MM.1S (cell line): Measurements from ENCODE around the gene BTBD6.
"Not testable (repeated sequence)": the region's sequence is repeated elsewhere in the genome, so short reads cannot be mapped to it uniquely, and the experiment has no call there.

Experiments used
- DNase-seq: peaks from one replicate; pipeline ENCODE4 v3.0.0-alpha.2; 2015
- H2AFZ ChIP-seq: fragments of 300-600 bp; sonication (generic); 2 replicates; pipeline ENCODE4 v1.6.0; 2016; ENCODE audit warnings: antibody characterized with exemption, low read length
- H3F3A ChIP-seq: fragments of 300-600 bp; sonication (generic); 2 replicates; pipeline ENCODE4 v1.6.1; 2016; ENCODE audit warnings: mild to moderate bottlenecking, antibody characterized with exemption, low read length, moderate library complexity, mixed read lengths; ENCODE audit not compliant: insufficient read depth
- H3K27ac ChIP-seq: fragments of 300-600 bp; sonication (generic); 2 replicates; pipeline ENCODE4 v1.5.1; 2016; ENCODE audit warnings: mild to moderate bottlenecking, low read length
- H3K27me3 ChIP-seq: fragments of 300-600 bp; sonication (generic); replicated peaks from 2 replicates; pipeline ENCODE4 v1.6.0; 2016; ENCODE audit warnings: low read length; ENCODE audit not compliant: insufficient read depth
- H3K36me3 ChIP-seq: fragments of 300-600 bp; sonication (generic); replicated peaks from 2 replicates; pipeline ENCODE4 v1.6.1; 2016; ENCODE audit warnings: mild to moderate bottlenecking, low read length, mixed read lengths; ENCODE audit not compliant: insufficient read depth
- H3K4me1 ChIP-seq: fragments of 300-600 bp; sonication (generic); 2 replicates; pipeline ENCODE4 v1.6.1; 2016; ENCODE audit warnings: low read length, mixed read lengths
- H3K4me2 ChIP-seq: fragments of 300-600 bp; sonication (generic); 2 replicates; pipeline ENCODE4 v1.6.0; 2016; ENCODE audit warnings: low read depth, low read length
- H3K4me3 ChIP-seq: fragments of 300-600 bp; sonication (generic); 2 replicates; pipeline ENCODE4 v1.5.1; 2016; ENCODE audit warnings: low read length, mixed read lengths
- H3K79me2 ChIP-seq: fragments of 300-600 bp; sonication (generic); 2 replicates; pipeline ENCODE4 v1.6.1; 2016; ENCODE audit warnings: mixed run types, low read length, mixed read lengths
- H3K9ac ChIP-seq: fragments of 300-600 bp; sonication (generic); 2 replicates; pipeline ENCODE4 v1.6.1; 2016; ENCODE audit warnings: low read length, mixed read lengths
- H3K9me2 ChIP-seq: fragments of 300-600 bp; sonication (generic); replicated peaks from 2 replicates; pipeline ENCODE4 v1.6.1; 2016; ENCODE audit warnings: mild to moderate bottlenecking, low read length, mixed read lengths; ENCODE audit not compliant: insufficient read depth
- H3K9me3 ChIP-seq: fragments of 300-600 bp; sonication (generic); replicated peaks from 2 replicates; pipeline ENCODE4 v1.6.1; 2016; ENCODE audit warnings: mild to moderate bottlenecking, low read length, mixed read lengths; ENCODE audit not compliant: insufficient read depth
- H4K20me1 ChIP-seq: fragments of 300-600 bp; sonication (generic); 2 replicates; pipeline ENCODE4 v1.6.1; 2016; ENCODE audit warnings: mild to moderate bottlenecking, low read length, moderate library complexity, mixed read lengths; ENCODE audit not compliant: insufficient read depth
- EZH2 ChIP-seq: fragments of 300-600 bp; sonication (generic); optimal IDR thresholded peaks from 2 replicates; pipeline ENCODE3; 2017; ENCODE audit warnings: low read depth, mild to moderate bottlenecking, antibody characterized with exemption, low read length, mixed read lengths
- EZH2phosphoT487 ChIP-seq: fragments of 300-600 bp; sonication (generic); IDR thresholded peaks from 2 replicates; pipeline ENCODE4 v1.6.1; 2018; ENCODE audit warnings: antibody characterized with exemption, low read length
- TF ChIP-seq, protein P1 (sequence below): fragments of 300-600 bp; sonication (generic); IDR thresholded peaks from 2 replicates; pipeline ENCODE4 v1.5.1; 2016; ENCODE audit warnings: antibody characterized with exemption, low read length, mixed read lengths

BTBD6 gene

DNA sequence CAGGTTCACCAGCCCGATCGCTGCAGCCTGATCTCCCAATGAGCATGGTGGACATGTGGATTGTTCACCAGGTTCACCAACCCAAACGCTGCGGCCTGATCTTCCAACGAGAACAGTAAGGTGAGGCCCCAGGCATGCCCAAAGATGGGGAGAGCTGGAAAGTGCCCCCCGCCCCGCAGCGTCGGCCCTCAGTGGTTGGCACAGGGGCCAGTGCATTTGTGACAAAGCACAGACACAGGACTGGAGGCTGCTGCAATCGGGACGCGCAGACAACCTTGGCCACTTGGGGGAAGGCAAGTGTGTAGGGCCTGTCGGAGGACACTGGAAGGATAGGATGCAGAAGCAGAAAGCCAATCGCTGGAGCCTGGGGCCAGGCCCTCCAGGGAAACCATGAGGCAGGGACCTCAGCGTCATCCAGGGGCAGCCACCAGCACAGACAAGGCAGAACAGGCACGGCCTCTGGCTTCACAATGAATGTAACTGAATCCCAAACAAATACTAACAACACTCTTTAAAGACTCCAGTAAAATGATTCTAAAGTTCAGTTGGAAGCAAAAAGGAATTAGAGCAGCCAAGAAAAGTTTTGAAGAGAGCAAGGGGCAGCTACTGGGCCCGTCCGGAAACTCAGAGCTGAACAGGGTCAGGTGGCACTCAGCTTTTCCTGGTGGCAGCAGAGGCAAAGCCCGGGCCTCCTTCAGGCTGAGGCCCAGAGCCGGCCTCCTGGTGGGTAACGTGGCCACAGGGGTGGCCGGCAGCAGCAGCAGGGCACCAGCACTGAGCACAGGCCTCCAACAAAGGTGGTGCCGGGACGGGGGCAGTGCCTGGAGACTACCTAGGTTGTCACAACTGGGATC, 39.1 kb downstream of the BTBD6 start:
- Histone ChIP-seq H3K4me1 (no peaks in the 10 kb centered on the region), H3K9me3 (no peaks in the 10 kb centered on the region), H2AFZ (no peak overlapping the region), H3K36me3 (no peaks in the 10 kb centered on the region), H3K79me2 (peaks cover 14% of the 10 kb centered on the region), H4K20me1 (no peaks in the 10 kb centered on the region), H3K9ac (no peak overlapping the region), H3K27ac (no peak overlapping the region), H3K4me2 (no peak overlapping the region), H3K27me3 (no peaks in the 10 kb centered on the region), H3K4me3 (no peak overlapping the region), H3K9me2 (no peaks in the 10 kb centered on the region), H3F3A (no peaks in the 10 kb centered on the region)
- no peak for DNase-seq
- no peak for TF ChIP-seq EZH2phosphoT487
- TF ChIP-seq, protein P1, sequence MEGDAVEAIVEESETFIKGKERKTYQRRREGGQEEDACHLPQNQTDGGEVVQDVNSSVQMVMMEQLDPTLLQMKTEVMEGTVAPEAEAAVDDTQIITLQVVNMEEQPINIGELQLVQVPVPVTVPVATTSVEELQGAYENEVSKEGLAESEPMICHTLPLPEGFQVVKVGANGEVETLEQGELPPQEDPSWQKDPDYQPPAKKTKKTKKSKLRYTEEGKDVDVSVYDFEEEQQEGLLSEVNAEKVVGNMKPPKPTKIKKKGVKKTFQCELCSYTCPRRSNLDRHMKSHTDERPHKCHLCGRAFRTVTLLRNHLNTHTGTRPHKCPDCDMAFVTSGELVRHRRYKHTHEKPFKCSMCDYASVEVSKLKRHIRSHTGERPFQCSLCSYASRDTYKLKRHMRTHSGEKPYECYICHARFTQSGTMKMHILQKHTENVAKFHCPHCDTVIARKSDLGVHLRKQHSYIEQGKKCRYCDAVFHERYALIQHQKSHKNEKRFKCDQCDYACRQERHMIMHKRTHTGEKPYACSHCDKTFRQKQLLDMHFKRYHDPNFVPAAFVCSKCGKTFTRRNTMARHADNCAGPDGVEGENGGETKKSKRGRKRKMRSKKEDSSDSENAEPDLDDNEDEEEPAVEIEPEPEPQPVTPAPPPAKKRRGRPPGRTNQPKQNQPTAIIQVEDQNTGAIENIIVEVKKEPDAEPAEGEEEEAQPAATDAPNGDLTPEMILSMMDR = no peak
- TF ChIP-seq EZH2 = no peak

- not testable (repeated sequence) for H3K4me1 ChIP-seq, DNase-seq, H3K9ac ChIP-seq, H3K4me2 ChIP-seq, H3K9me2 ChIP-seq, H3K27ac ChIP-seq, H3K27me3 ChIP-seq, H3K9me3 ChIP-seq, H4K20me1 ChIP-seq, H3K4me3 ChIP-seq, H3F3A ChIP-seq, H2AFZ ChIP-seq, H3K36me3 ChIP-seq
- peaks cover 28% of the 10 kb centered on the region for H3K79me2 ChIP-seq
These were observed 40.6 kb downstream of the BTBD6 start for GRCh38 chr14:105288936-105289335.

DNA sequence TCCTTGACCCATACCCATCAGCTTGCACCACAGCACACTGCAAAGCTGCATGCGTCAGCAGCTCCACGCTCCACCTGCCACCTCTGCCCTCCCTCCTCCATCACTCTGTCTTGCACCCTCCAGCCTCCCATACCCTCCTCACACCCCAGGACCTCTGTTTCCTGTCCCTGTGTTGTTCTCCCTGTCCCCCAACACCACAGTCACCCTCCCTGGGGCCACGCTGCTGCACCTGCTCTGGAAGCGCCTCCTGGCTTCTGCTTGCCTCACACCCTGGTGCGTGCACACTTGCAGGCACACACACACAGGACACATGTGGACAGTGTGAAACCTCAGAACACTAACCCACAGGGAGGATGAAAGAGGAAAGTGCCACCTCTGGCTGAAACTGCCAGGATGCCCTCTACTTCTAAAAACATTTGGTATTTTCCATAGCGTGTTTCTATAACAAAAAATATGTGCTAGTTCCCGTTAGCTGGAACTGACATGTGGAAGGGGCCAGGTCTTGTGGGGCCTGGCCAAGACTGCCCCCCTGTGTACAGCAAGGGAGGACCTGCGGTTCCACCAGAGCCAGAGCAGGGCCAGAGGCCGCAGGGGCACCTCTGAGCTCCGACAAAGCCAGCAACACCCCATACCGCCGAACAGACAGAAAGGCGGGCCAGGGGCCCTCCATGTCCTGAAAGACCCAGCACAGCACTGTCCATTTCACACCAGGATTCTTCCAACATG, 42.5 kb downstream of the BTBD6 start:
- H3K4me2 ChIP-seq = no peak overlapping the region
- no peak overlapping the region for H3K4me3 ChIP-seq
- no peaks in the 10 kb centered on the region for H3F3A ChIP-seq
- DNase-seq = no peak
- no peak for TF ChIP-seq EZH2phosphoT487
- TF ChIP-seq, protein P1 = no peak
- TF ChIP-seq EZH2 = no peak
- H3K27ac ChIP-seq = no peak overlapping the region
- H3K4me1 ChIP-seq = no peaks in the 10 kb centered on the region
- H2AFZ ChIP-seq = no peak overlapping the region
- H3K79me2 ChIP-seq = peaks cover 40% of the 10 kb centered on the region
- no peaks in the 10 kb centered on the region for H3K9me2 ChIP-seq
- no peak overlapping the region for H3K9ac ChIP-seq
- no peaks in the 10 kb centered on the region for H3K9me3 ChIP-seq
- H4K20me1 ChIP-seq = no peaks in the 10 kb centered on the region
- no peaks in the 10 kb centered on the region for H3K36me3 ChIP-seq
- no peaks in the 10 kb centered on the region for H3K27me3 ChIP-seq
